Activated CD4-positive, alpha-beta T cell treated with anti-CD3 and anti-CD28 coated beads, Interleukin-2, amount 50 U/mL, for 24 hours (primary cell): ENCODE data around the gene DSCAML1.
"Not testable (repeated sequence)": the region's sequence is repeated elsewhere in the genome, so short reads cannot be mapped to it uniquely, and the experiment has no call there.

Source experiments
- DNase-seq, 2 donors: peaks; one replicate each; pipeline ENCODE4 v3.0.0-alpha.2; 2020; ENCODE audit warnings: low read depth in 1 of 2, low spot score in 1 of 2

Gene DSCAML1

DNA sequence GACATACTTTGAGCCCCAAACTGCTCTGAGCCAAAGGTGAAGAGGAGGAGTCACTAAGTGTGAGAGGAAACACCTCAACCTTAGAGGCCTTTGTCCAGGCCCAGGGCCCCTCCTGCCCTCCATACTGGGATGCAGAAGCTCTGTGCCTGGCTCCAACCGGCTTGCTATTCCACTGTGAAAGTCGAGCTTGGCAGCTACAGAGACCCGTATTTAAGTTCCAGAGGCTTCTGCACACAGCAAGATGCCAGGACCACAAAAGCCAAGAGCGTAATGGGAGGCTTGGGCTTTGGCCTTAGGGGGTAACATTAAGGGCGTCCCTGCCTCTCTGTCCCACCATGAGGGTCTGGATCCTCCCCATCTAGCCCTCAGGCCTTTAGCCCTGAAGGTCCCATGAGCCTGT lies 31.9 kb downstream of the DSCAML1 start:
- no peak for DNase-seq

DNA sequence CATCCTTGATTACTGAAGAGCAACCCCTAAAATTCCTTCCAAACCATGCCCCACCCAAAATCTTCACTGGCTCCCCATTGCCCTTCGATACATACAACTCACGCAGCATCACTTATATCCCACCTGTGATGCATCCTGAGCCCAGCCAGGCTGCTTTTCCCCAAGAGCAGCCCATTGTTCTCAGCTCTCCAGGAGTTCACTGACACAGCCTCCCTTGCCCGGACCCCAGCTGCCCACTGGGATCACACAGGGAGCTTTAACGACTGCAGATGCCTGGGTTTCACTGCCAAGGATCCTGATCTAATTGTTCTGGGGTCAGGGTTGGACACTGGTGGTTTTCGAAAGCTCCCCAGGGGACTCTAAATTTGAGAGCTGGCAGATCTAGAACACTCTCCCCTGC lies 33.6 kb downstream of the DSCAML1 start:
- DNase-seq: not testable (repeated sequence)

DNA sequence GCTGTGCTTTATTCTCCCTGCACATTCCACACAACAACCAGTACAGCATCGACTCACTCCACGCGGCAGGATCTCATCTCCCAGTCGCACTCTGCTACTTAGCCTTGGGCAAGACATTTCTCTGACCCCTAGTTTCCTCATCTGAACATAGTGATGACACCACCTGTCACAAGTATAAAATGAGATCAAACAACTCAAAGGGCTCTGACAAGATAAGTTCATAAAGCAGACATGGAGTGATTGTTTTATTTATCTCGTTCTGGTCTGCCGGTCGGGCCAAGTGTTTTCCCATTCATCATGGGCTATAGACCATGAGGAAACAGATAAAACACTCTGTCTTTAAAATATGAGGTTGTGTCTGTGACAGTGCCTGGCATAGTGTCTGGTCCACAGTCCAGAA lies 35.0 kb downstream of the DSCAML1 start:
- DNase-seq: no peak

DNA sequence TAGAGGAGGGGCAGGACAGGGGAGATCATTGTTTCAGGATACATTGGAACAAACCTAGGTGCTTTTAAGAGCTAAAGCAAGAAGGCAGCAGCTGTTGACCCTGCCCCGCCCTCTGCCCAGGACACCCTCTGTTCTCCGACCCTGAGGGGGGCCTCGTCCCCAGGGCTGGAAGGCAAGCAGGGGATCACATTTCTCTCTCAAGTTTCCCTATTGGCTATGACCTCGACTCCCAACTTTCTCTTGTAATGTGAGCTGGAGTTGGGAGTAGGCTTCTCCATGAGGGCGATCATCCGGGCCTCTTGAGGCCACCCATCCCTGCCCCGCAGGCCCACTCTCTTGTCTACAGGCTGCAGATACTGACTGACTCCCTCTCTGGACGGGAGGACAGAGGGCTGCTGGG lies 37.7 kb downstream of the DSCAML1 start:
- DNase-seq: no peak

DNA sequence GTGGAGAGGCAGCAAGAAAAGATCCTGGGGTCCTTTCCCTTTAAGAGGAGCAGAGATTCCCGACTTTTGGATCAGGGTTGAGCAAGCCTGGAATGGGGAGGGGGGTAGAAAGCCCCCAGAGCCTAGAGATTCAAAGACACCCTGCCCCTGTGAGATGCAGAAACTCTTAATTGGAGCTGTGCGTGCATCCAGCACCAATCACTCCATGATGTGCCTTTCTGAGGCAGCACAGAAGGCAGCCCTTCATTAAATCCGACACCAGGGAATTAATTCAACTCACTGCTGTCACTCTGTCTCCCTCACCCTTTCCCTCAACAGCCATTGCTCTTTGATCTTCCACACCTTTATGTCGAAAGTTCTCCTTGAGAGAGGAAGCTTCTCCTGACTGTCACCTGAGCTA lies 43.0 kb downstream of the DSCAML1 start:
- DNase-seq: no peak

DNA sequence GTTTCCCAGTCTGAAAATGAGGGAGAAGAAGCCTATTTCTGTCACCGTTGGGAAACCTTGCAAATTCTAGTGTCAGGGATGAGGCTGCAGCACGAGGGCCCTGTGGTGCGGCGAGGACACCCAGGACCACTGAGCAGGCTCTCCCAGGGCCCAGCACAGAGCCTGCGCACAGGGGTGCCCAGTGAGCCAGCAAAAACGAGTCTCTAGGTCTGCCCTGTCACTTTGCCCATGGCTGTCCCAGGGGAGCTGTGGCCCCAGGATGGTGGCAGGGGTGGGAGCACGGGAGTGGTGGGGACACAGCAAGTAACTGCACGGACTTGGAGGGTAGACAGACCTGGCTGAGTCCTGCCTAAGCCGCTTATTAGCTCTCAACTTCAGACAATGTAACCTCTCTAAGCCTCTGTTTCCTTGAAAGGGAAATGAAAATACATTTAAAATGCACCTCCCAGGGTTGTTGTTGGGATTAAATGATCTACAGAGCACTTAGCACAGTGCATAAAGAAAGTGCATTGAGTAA lies 44.2 kb downstream of the DSCAML1 start:
- no peak for DNase-seq

DNA sequence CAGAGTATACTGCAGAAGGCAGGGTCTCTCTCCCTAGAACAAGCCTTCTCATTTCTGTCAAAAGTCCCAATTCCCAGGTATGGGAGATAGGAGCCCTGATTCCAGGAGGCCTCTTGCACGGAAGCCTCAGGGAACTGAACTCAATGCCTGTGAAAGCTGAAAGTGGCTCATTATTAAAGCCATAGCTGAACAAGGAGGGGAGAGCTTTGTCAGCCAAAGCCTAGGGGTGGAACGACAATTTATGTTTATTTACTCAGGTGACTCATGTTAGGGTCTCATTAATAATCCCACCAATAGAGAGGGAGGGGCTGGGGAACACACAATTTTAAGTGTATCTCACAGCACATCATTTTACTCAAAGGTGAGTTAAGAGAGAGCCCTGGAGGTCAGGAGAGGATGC lies 44.9 kb downstream of the DSCAML1 start:
- no peak for DNase-seq

DNA sequence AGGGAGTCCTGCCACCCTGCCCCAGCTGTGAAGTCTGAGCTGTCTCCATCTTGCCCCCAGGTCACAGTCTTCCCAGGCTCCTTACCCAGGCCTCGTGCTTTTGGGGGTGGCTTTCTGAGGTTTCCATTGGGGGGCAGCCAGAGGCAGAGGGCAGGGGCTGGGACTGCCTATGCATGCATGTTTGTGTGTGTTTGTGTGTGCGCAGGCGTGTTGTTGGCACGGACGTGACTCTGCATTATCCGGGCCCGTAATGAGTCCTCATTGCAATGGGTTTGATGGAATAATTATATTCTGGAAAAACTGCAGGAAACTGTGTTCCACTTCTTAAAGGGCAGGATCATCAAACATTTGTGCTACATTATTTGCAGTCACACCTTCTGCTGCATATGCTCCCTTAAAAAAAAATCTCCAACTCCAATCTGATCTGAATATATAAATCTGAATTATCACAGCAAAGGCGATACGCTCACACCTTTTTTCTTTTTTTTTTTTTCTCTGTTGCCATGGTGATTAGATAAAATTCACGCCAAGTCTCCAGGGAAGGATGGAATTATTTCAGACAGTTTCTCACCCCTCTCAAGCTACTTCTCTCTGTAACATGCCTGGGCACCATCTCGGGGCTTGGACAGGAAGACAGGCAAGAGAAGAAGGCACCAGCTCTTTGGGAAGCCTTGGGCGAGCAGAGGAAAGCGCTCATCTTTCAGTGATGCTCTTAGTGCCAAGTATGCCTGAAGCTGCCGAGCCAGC lies 45.9 kb downstream of the DSCAML1 start:
- DNase-seq: no peak

DNA sequence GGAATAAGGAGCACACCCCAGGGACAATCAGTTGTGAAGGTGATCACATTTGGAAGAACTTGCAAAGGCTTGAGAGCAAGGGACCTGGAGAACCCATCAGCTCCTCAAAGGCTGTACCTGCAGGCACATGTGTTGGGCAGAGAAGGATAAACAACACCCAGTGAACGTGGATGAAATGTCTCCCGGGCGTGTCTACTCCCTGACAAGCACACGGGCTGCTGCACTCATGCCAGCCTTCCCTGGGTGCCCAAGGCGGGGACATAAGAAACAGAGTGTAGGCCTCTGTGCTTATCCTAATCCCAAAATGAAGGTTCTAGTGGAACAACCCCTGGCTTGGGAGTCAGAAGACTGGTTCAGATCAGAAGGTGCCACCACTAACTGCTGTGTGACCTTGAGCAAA lies 46.7 kb downstream of the DSCAML1 start:
- DNase-seq: no peak

DNA sequence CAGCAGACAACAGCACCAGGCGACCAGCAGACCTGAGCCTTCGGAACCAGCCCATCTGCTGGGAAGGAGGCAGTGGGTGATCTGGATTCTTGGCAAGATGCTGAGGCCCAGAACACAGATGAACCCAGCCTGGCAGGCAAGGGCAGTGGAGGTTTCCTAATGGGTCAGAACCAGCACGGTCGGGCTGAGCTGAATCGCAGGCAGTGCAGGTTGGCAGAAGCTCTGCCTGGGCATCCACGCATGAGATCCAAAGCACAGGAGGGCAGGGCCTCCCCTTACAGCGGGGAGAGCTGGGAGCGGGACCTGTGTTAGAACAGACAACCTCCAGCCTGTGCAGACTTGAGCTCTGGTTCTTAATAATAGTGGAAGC lies 47.5 kb downstream of the DSCAML1 start:
- no peak for DNase-seq

DNA sequence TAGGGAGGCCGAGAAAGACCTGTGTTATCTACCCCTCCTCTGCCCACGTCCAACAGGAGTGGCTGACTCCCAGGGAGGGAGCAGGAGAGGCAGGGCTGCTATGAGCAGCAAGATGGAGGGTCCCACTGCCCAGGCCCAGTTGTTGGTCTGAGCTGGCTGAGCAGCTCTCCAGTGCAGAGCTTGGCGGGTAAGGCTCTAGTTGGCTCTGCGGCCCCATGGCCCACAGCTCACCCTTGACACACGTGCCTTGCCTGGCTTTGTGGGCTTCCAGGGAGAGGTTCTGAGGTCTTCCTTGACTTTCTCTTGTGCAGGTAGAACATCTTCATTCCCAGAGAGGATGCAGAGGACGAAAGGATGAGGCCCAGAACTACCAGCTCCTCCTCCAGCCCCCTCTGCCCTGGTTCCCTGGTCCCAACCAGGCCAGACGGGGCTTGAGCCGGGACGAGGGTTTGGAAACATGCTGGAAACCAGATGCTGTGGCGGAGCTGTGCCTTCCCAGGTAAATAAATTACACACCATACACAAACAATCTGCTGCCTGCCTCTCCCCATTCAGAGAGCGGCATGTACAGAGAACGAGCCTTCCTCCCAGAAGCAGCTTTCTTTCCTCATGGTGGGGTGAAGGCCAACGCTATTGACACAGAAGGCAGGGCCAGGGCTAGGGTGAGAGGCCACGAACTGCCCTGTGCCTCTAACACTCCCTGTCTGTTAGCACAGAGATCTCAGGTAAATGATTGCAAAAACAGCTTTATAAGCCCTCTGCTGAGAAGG lies 48.1 kb downstream of the DSCAML1 start:
- DNase-seq: no peak

DNA sequence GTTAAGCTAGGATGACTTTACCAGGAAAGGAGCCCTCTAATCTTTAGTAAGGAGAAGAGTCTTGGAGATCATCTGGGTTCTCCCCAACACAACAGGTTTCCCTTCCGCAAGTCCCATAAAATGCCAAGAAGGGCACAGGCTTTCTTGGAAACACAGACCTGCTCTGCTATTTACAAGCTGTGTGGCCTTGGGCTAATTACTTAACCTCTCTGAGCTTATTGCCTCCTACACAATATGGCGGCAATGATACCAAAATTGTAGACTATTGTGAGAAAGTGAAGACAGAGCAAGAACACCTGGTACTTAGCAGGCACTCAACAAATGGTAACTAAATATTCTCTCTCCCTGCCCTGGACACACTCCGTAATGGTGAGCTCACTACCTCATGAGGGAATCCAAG lies 49.1 kb downstream of the DSCAML1 start:
- no peak for DNase-seq

DNA sequence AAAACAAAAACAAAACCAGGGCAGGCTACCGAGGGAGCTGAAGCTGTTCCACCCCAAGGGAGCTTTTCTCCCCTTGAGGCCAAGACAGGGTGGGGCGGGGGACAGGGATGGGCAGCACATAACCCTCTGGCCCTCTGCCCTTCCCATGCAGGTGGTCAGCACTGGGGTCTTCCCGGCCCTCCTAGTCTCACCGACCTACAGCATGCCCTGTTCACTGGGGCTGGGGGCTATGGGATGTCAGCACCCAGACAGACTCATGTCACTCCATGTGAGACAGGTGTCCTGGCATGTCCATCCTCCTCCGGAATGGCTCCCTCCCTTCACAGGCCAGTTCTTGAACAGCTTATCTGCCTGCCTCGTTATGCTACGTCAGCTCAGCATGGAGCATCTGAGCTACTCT lies 51.7 kb downstream of the DSCAML1 start:
- no peak for DNase-seq

DNA sequence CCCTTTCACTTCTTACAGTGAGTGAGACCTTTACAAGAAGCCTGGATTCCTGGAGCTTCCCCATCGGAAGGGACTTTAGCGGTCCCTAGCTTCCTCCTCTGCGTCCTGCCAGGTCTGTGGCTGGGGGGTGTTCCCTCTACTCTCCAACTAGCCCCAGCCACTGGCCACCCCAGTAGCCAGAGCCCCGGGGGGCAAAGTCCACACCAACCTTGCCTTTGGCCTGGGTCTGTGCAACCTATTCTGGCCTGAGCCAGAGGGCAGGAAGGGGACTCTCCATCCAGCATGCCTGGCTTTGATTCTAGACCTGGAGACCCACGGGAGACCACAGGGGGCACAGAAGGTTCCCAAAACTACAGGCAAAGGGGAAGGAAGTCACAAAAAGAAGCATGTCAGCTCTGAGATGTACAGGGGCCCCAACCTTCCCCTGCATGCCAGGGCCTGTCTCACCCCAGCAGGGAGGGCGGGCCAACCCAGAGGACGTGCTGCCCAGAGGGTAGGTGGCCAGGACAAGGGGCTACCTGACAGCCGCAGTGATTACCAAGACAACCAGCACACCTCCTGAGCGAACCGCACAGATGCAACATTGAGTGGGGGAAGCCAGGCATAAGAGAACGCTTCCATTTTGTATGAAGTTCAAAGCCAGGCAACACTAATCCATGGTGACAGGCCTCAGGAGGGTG lies 52.4 kb downstream of the DSCAML1 start:
- DNase-seq: no peak

DNA sequence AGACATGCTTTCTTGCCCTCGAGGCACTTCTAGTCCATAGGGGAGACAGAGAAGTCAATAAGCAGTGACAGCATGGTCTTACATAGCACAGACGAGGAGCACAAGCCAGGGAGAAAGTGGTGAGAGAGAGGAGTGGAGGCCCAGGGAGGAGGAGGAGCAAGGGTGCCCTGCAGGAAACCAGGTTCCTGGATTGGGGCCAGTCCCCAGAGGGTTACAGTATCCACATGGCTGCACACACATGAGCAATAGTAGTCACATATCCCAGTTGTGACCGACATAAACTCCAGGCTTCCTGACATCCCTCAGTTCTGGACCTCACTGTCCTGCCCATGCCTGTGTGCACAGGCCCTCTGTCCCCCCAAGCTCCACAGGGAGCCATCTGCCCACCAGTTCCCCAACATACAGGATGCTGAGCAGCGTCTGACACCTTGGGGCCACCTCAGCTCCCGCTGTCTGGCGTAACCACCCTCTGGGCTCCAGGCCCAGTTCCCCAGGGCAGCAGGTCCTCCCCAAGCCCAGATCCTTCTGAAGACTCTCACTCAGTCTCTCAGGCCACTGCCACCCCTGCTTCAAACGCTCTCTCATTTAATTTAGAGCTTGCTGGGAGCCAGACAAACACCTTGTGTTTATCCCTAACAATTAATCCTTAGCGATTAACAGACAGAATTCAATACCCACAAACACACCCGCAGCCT lies 53.7 kb downstream of the DSCAML1 start:
- DNase-seq: no peak

DNA sequence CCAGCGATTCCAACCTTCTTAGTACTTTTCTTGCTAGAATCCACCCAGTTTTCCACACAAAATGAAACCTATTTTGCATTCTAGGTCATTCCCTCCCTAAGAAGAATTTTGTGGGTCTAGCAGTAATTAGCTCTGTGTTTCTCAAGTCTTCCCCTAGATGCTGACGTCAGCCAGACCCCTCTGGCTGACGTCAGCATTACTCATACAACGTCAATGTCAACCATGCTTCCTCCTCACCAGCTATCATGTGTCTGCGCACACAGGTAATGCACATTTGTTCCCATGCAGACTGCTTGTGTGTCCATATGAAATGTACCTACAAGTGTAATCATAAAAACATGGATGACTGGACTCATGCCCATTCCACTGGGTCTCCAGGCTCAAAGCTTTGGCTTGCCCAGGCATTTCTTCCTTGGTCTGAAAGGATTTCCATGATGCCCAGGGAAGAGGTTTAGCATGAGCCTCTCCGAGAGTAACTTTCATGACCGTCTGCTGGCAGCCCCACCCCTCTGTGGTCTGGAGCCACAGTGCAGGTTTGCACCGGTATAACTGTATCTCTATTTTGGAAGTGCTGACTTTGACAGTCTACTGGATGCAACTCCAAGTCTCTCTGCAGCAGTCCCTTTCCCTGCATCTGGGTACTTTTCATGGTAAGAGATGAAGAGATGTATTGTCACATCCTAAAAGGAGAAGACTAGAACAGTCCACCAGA lies 58.6 kb downstream of the DSCAML1 start:
- no peak for DNase-seq

DNA sequence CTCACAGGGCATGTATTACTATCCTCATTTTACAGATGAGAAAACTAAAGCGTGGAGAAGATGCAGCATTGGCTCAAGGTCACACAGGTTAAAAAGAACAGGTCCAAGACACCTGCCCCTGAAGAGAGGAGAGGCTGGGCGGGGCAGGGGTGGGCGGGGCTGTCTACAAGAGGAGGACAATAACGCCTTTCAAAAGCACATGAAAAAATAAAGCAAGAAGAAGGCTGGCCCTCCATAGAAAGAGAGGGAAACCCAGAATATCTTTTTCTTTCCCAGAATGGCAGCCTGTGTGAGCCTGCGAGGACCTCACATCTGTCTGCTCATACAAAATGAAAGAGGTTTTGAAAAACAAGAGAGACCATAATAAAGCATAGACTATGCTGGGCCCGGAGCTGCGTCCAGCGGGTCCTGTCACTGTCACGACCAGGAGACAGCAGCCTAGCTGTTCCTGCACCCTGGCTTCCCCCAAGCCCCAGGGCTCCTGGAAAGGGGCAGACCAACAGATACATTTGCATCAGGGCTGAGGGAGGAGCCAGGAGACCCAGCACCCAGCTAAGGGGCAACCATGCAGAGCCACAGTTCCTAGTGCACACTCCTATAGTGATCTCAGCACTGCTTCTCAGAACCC lies 61.6 kb downstream of the DSCAML1 start:
- DNase-seq: no peak

DNA sequence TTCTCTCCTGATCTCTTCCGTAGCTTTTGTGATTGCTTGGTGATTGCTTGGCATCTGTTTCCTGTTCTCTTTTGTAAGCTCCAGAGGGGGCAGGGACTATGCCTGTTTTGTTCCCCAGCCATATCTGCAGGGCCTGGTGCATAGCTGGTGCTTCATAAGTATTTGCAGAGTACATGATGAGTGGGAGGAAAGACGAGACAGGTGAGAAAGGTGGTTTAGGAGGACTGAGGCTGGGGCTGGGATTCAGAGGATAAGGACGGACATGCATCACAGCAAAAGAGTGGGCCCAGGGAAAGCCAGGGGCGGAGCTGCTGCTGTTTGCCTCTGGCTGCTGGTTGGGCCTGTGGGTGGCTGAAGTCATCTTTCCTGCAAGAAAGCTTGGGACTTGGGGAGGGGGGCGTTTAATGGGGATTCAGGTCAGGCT lies 62.4 kb downstream of the DSCAML1 start:
- DNase-seq: no peak

DNA sequence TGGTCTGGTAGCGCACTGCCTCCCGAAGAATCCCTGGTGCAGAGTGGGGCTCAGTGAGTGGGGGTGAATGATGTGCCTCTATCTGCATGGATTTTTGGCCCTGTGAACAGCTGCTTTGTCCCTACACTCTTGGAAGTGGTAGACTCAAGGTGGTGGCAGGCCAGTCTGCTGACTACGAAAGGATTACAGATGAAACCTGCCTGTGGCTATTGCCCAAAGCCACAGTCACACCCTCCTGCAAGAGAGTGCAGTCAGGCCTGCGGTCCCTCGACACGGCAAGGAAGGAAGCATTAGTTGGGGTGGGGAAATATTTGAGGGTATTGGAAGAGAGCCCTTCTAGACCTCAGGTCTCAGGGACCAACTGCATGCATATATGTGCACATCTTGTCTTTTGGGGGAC lies 63.7 kb downstream of the DSCAML1 start:
- no peak for DNase-seq

DNA sequence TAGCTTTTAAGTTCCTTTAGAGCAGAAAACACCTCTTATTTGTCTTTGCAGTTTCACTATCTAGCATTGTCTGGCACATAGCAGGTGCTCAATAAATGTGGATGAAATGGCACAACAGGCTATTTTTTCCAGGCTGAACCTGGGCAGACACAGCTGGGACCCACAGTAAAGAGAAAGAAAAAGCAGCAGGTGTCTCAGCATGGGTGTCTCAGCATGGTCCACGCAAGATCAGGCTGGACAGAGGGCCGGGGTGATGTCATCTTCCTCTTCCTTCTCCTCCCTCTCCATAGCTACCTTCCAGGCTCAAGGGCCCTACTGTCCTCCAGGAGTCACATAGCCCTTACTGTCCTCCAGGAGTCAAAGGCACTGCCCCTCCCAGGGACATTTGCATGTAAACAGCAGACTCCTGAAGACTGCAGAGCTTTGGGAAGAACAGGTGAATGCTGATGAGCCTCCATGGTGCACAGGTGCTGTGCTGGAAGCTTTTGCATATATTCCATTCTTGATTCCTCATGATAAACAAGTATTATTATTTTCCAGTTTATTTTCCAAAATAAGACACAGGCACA lies 65.2 kb downstream of the DSCAML1 start:
- no peak for DNase-seq
